Measurements from ENCODE around the gene C16orf46.
"Not testable (repeated sequence)": the region's sequence is repeated elsewhere in the genome, so short reads cannot be mapped to it uniquely, and the experiment has no call there.

The C16orf46 gene, protein sequence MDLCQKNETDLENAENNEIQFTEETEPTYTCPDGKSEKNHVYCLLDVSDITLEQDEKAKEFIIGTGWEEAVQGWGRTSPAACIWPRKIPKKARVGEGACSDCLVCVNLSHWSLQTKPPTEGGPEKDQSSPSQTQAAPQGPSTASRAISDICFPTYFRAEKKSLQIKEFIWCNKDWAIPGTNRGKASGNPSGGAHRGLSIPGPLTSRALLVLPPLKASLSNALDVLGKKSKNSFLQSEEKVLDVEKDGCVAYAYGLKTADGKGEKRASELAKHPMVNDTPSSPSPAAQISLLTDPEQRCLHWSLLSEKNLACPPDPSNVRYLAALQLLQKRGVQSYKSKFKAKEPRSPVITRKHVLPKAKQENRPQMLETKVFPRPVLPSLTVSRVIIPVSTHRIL

DNA sequence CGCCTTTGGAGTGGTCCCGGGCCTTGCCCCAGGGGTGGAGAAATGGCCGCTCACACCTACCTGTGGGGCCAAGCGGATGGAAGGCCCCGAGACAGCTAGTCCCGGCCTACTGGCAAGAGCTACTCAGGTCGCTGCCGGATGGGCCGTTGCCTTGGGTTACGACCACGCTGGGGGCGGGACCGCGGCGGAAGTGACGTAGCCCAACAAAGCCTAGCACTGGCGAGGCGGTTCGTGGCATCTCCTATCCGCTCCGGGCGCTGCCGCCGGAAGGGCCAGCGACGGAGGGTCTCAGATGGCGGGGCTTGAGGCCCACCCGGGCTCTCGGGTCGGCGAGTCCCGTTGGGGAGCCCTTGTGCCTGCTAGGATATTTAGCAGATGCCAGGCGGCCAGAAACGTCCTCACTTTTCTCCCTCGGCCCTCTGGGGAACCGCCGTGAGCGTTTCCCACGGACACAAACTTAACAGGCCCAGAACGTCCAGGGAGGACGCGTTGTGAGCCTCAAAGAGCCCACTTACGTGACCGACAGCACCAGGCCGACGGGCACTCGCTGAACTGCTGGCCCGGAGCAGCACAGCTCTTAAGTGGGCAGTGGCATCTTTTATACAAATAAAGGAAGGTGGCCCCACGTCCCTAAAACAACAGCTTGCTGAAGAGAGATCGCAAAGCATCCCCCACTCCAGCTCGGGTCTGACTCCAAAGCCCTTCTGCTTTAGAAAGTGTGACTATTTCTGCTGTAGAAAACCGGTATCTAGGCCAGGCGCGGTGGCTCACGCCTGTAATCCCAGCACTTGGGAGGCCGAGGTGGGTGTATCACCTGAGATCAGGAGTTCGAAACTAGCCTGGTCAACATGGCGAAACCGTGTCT lies at the start of gene C16orf46:
Gene C16orf46, minus strand, starts transcription at position 163 of the 865 bp plus-strand sequence. CDS start 13,283 bp downstream, outside the sequence.
- DNase-seq = peak; percentile 99

DNA sequence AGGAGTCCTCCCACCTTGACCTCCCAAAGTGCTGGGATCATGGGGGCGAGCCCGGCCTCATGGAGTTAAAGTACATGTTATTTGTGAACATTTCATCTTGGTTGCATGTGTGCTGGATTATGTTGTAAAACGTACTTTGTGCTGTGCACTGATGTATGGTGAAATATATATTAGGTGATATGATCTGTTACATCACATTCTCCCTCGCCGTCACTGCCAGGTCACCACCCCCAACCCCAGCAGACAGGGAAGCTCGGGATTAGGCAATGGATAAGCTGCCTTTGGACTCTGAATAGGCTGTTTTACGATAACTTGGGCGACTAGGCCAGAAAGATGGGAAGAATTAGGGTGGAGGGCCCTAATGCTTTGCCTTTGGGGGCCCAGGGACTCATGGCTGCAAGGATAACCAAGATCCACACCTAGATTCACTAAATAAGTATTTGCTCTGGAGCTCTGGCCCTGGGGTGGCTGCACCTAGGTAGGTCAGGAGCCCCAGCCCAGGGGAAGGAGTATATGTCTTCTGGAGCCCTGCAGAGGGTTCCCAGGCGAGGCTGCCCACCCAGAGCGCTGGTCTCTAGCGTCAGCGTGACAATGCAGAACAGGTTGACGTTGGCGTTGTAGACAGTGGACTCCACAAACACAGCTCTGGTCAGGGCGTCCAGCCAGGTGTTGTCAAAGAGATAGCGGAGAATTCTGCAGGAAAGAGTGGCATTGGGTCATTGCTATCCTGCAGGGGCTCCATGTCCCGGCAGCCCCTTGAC lies 46.2 kb upstream of the C16orf46 start:
- DNase-seq = no peak

- no peak for DNase-seq
Measured at GRCh38 chr16:81121474-81121990, 44.5 kb upstream of the C16orf46 start.

- no peak for DNase-seq
Measured at GRCh38 chr16:81117436-81117835, 40.4 kb upstream of the C16orf46 start.

- no peak for DNase-seq
Measured at GRCh38 chr16:81116285-81116684, 39.2 kb upstream of the C16orf46 start.

DNA sequence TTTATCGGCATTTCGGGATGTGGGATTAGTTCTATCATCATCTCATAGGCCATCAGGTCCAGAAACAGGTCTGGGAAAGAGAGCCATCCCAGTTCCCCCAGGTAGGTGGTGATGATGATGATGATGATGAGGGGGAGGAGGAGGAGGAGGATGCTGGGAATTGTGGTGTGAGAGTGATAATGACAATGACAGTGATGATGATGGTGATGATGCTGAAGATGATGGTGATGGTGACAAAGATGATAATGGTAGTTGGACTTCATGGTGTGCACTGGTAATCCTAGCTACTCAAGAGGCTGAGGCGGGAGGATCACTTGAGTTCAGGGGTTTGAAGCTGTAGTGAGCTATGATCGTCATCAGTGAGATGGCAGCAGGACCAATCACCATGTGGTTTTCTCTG lies 35.4 kb upstream of the C16orf46 start:
- no peak for DNase-seq

GRCh38 chr16:81109274-81109673 lies 32.2 kb upstream of the C16orf46 start:
- DNase-seq = not testable (repeated sequence)

- no peak for DNase-seq
Measured at GRCh38 chr16:81107511-81107910, 30.5 kb upstream of the C16orf46 start.

- no peak for DNase-seq
Measured at GRCh38 chr16:81106826-81107503, 29.9 kb upstream of the C16orf46 start.

GRCh38 chr16:81105946-81106345 lies 28.9 kb upstream of the C16orf46 start:
- DNase-seq = no peak

DNA sequence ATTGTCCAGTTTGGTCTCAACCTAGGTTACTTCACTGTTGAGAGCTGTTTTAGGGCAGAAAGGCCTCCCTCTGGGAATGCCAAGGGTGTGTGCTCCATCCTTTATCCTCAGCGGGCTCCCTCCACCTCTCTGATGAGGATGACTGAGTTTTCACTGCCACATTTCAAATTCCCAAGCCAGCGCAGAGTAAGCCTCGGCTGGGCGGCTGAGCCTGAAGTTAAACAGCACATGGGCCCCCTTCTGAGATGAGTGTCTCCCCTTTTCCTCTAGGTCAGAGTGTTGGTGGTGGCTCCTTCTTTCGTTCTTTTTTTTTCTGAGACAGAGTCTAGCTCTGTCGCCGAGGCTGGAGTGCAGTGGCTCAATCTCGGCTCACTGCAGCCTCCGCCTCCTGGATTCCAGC lies 24.7 kb upstream of the C16orf46 start:
- no peak for DNase-seq

GRCh38 chr16:81099958-81100357 lies 22.9 kb upstream of the C16orf46 start:
- DNase-seq = no peak

DNA sequence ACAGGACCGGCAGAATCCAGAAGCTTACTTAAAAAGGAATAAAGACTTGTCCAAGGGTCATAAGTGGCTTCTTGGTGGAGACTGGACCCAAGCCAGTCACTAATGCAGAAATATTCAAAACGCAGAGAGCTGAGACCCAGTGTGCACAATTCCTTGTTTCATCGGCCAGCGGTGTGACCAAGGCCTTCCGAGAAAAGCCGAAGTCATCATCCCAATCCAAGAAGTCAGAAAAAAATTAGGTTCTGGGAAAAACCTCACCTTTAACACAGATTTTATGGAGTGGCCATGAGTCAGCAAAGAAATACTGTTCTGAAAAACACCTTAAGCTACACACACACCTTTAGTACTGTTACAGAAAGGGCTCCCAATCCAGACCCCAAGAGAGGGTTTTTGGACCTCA lies 20.2 kb upstream of the C16orf46 start:
- no peak for DNase-seq

DNA sequence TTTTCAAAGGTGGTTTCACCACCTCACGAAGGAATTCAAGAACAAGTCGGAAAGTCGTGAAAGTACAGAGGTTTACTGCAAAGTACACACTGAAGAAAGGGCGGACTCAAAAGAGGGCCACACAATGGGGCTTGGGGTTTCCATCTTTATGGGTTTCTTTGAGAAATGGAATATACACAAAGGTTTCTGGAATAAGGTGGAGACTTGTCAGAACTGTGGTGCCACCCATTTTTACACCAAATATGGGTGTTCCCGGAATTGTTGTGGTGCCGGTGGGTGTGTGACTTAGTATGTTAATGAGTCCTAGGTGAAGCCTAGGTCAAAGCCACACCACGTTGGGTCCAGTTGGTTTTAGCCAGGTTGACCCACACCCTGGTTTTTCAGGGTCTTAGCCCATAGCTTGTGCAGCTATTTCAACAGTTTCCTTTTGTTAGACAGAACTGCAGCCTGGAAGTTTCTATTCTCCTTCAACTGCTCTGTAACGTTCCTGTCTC lies 19.7 kb upstream of the C16orf46 start:
- DNase-seq = no peak

DNA sequence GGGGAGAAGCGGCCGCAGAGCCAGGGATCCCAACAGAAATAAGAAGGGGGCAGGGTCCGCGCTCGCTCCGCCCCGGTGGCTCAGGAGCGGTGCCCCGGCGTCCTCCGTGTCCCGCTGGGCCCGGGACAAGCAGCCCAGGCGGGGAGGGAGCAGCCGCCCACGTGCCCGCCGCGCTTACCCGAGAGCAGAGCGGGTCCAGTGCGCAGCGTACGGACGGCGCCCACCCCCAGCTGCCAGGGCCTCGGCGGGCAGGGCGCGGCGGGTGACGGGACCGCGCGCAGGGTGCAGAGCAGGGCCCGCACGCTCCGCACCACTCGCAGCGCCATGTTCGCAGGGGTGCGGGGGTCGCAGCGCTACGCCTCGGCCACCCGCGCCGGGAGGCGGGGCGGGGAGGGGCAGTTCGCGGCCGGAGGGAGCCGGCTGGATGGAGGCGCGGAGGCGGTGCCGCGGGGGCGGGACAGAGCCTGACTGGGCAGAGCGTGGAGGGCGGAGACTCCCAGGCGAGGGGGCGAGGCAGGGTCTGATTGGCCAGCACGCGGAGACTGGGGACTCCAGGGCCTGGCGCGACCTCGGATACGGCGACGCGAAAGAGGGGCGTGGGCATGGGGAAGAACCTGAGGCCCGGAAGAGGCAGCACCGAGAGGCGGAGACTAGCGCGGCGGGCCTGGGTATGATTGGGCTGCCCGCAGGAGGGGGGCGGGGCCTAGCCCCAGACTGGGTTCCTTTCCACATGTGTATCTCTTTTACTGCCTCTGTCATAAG lies 19.1 kb upstream of the C16orf46 start, which contains the start of gene GCSH:
Gene GCSH, minus strand, starts transcription at position 443 of the 762 bp plus-strand sequence. Its CDS starts 117 bp downstream, at position 326.
- peak; percentile 98 for DNase-seq

GRCh38 chr16:81095653-81095952 lies 18.6 kb upstream of the C16orf46 start:
- no peak for DNase-seq

DNA sequence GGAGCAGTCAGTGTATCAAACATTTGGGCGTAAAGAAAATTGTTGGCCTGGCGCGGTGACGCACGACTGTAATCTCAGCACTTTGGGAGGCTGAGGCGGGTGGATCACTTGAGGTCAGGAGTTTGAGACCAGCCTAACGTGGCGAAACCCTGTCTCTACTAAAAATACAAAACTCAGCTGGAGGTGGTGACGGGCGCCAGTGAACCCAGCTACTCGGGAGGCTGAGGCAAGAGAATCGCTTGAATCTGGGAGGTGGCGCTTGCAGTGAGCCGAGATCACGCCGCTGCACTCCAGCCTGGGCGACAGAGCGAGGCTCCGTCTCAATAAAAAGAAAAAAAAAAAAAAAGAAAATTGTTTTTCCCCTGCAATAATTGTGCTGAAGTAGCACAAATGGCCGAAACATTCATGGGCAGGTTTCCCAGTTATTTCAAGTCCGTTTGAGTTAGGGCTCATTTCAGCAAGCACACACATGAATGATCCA lies 17.8 kb upstream of the C16orf46 start:
- DNase-seq = no peak

DNA sequence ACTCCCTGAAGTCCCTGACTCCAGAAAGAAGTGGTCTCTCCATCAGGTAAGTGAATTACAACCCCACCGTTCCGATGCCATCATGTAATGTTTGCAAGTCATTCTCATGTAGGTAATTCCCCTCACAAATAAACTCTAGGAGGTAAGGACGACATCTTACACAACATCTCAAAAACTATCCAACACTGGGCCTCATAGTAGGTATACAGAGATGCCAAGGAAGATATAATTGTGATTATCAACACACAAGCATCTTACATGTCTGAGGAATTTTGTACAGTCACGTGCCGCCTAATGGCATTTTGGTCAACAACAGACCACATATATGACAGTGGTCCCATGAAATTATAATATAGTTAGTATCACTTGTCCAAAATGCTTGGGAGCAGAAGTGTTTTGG lies 11.8 kb upstream of the C16orf46 start:
- no peak for DNase-seq

DNA sequence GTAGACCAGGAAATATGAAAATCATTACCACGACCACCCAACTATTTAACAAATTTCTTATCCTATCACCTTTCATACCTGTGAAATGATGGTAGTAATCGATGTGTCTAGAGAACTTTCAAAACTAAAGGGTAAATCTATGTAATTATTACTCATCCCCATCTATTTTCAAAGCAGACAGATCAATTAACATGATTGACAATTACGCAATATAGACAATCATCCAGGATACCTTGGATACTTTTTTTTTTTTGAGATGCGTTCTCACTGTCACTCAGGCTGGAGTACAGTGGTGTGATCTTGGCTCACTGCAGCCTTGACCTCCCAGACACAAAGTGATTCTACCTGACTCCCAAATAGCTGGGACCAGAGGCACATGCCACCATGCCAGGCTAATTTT lies 4.0 kb upstream of the C16orf46 start:
- DNase-seq = no peak

- DNase-seq = no peak
Measured at GRCh38 chr16:81080233-81080632, 3.2 kb upstream of the C16orf46 start.

- peak; percentile 98 for DNase-seq
Measured at GRCh38 chr16:81076566-81077075, 417 bp downstream of the C16orf46 start.

Data from stimulated activated CD8-positive, alpha-beta memory T cell treated with anti-CD3 and anti-CD28 coated beads, Interleukin-4, amount 100 ng/mL, for 48 hours (primary cell).